Activated CD4-positive, alpha-beta T cell treated with anti-CD3 and anti-CD28 coated beads for 4 hours (primary cell): ENCODE results near the gene ELOF1.

ENCODE experiments used
- DNase-seq, 2 donors: peaks; one replicate each; pipeline ENCODE4 v3.0.0-alpha.2; 2020

ELOF1 gene

DNA sequence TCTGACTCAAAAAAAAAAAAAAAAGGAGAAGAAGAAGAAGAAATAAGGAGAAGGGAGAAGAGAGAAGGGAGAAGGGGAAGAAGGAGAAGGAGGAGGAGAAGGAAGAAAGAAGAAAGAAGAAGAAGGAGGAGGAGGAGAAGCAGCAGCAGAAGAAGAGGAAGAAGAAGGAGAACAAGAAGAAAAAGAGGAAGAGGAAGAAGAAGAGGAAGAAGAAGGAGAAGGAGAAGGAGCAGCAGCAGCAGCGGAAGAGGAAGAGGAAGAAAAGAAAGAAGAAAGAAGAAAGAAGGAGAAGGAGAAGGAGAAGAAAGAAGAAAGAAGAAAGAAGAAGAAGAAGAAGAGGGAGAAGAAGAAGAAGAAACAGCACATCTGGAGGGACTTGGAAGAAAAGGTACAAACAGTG lies 24.5 kb downstream of the ELOF1 start:
- DNase-seq = no peak

DNA sequence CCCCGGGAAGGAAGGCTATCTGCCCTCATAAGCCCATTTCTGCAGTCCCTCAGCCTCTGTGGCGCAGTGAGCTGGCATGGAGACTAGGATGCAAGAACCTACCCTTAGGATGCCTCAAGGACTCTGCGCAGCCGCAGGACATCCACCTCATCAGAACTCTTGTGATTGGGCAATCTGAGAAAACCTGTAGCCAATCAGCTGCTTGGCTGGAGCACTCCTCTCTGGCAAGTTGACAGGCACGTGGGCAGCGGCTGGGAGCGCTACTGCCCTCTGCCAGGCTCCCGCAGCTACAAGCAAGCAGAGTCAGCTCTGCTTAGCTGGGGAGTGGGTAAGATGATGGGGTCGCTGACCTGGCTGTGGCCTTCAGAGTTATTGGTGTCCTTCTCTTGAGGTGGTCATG lies 28.6 kb downstream of the ELOF1 start:
- DNase-seq = peak in 1 of 2 donors; percentile 12

DNA sequence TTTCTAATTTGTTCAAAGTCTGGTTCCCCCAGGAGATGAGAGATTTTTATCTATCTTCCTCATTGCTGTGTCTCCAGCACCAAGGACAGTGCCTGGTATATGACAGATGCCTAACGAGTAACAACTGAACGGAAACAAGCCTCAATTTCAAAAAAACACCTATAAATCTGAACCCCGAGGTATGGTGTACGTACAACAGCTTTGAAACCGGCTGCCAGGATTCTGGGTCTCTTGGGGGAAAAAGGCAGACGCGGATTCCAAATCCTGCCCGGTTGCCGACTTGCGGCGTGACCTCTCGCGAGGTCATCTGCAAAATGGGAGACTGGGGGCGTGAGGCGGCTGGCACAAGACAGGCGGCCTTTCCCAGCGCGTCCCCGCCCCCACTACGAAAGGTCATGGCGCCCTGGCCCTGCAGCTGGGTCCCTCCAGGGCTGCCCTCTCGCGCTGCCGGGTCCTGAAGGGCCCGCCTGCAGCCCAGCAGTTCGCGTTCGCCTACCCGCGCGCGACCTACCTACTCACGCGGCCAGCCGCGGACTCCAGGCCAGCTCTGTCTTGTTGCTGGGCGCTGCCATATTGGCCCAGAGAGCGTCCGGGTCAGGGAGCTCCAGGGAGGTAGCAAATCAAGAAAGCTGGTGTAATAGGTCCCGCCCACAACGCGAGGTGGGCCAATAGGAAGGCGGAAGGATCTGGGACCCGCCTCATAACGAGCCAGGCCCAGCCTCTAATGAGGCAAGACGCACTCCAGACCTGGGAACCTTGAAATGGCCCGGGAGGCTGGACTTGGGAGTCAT lies 30.3 kb downstream of the ELOF1 start, which contains the start of gene ECSIT:
TSS of gene ECSIT (minus strand) at position 584 of the 791 bp plus-strand sequence. CDS start 9,964 bp downstream, outside the sequence.
- DNase-seq = peak; percentile 90 to 91

DNA sequence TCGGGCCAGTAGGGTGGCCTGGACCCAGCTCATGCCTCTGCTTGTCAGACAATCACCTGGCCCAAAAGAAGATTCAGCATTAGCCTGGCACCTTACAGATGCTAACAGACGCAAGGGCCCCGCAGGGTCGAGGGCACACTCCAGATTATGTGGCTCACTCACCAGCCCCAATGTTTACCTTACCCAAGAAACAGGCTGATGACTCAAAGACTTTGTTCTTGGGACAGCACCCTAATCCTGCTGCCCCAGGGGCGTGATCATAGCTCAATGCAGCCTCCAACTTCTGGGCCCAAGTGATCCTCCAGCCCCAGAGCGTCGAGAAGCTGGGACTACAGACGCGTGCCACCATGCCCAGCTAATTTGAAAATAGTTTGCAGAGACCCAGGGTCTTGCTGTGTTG lies 39.9 kb downstream of the ELOF1 start:
- DNase-seq = no peak

DNA sequence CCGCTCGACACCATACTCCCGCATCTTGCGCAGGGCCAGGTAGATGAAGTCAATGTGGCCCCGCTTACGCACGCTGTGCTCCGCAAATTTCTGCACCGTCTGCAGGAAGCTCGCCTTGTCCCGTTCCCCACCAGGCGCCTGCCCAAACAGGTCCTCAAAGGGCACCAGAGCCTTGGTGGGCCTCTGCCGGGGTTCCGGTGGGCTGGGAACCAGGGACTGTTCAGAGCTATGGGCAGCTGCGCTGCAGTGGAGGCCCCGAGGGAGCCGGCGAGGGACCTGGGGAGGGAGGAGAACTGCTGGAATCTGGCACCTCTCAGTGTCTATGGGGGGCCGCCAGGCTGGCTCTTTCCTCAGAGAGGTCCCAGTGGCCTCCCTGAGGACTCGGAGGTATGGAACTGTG lies 45.1 kb downstream of the ELOF1 start:
- DNase-seq = no peak

DNA sequence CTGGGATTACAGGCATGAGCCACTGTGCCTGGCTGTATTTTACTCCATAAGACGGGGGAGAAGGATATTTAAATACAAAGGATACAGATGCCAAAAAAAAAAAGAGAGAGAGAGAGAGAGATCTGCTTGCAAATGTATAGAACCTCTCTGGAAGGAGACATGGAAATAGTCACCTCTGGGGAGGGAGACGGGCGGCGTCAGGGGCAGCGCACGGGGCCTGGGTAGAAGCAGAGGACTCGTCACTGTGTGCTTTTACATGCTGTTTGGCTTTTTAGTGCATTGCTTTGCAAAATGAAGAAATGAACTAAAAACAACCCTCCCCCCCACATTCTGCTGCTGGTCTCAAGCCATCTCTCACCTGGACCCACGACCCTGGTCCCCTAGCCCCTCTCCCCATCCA lies 48.6 kb downstream of the ELOF1 start:
- DNase-seq = no peak

DNA sequence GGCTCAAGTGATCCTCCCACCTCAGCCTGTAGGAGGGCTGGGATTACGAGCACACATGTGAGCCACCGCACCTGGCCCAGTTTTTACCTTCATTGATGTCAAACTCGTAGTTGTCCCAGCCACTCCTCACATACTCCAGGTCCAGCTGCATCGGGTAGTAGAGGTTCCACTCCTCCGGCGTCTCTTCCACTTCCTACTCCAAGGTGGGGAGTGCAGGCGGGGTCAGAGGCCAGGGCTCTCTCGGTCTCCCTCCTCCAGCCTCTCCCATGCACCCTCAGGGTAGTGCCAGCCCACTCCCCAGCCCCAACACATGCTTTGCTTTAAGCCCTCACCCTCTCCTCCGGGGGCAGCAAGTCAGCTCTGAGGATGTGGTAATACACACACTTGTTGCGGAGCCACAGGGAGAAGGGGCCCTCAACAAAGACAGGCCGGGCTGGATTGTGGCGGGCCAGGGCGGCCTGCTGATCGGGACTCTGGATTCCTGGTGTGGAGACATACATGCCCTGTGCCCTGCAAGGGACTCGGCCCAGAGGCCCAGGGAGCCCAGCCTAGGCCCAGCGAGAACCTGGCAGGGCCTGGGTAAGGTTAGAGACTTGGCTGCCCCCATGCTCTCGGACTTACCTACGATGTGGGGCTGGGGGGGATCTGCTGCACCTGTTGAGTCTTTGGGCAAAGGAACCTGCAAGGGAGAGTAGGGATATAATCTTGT lies 51.5 kb downstream of the ELOF1 start:
- no peak for DNase-seq

DNA sequence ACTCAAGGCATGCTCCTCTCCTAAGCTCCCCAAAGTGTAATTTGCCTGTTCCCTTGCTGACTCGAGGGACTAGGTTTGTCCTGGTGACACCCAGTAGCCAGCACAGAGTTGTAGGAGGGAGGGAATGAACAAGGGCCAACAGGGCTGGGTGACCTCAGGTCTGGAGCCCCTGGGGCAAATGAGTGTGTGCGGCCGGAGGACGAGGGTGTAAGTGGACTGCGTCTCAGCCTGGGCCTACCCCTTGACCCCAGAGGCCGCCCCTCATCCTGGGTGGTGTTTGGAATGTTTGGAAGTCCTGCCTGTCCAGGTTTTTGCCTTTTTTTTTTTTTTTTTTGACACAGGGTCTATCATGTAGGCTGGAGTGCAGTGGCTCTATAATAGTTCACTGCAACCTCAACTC lies 52.1 kb downstream of the ELOF1 start:
- DNase-seq = no peak

DNA sequence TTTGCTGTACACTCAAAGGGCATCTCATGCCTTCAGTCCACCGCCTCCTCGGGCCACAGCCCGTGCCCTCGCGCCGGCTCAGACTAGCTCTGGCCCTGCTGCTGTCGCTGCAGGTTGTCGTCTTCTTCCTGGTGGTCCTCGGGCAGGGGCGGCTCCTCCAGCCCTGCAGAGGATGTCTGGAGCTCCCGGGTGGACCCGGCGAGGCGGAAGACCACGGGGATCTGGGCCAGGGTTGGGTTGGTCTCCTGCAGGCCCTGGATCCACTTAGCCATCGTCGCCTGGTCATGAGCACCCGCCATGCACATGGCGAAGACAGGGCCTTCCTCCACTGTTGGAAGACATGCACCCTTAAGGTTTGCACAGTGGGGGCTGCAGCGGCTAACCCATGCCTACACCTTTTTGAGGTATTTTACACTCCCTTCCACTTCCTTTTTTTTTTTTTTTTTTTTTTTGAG lies 52.9 kb downstream of the ELOF1 start:
- no peak for DNase-seq

DNA sequence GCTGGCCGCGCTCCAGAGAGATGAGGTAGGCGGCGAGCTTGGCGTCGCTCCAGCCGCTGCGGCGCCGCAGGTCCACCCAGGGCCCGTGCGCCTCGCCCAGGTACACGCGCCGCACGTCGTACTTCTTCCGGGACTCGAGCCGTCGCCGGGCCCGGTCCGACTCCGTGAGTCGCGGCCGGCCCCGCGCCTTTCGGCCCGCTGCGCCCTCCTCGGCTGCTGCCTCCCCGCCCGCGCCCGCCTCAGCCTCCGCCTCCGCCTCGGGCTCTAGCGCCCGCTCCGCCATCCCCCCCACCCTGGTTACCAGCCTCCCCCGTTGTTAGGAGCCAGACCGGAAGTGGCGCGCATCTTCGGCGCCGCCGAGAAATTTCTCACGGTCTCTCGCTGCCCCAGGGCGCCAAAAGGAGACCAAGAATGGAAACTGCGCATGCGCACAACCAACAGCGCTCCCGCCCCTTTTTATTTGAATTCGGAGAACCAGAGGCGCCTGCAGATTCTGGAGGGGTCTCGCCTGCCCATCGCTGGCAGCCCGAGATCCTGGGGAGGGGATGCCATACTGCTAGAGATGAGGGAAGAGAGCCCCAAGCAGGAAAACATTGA lies 53.4 kb downstream of the ELOF1 start, which contains the start of gene ZNF653:
TSS of gene ZNF653 (minus strand) at position 336 of the 597 bp plus-strand sequence. CDS start at position 283, 53 bp downstream.
- peak; percentile 94 to 95 for DNase-seq

DNA sequence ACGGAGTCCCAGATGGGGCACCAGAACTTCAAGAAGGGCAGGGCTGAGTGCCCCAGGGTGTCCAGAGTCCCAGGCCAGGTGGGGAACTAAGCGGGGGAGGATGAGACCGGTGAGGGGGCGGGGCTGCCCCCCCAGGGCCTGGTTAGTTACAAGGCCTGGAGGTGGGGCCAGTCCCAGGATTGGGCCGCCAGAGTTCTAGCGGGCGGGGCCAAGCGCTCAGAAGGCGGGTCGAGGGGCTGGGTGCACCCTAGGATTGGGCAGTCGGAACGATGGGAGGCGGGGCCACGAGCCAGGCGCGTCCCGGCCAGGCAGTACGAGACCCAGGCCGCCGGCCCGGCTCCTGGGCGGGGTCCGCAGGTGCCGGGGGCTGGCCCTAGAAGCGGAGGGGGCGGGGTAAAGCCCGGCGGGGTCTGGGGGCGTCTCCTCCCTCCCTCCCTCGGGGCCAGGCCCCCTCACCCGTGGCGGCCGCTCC lies 54.0 kb downstream of the ELOF1 start:
- DNase-seq = peak; percentile 96

DNA sequence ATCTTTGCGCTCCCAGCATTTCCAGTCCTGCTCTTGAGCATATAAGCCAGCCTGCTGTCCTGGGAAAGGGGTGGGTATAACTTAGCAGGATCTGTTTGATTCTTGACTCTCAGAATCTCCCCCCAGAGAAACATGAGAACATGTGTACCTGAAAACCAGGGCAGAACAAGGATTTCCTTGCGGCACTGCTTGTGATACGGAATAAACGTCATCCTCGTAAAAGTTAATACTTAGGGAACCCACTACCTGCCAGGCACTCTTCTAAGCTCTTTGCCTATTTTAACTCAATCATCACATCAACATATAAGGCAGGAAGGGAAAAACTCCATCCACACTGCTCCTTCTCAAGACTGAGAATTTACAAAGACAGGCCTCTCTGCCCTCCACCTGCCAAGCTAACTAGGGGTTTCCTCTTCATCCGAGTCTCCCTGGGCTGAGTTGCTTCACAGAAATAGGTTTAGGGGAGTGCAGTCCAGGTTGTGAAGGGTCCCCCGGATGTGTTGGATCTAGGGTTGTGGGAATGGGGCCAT lies 54.5 kb downstream of the ELOF1 start:
- no peak for DNase-seq
